Adrenal gland (tissue), 12 donors: ENCODE measurements around the gene SIL1. TPM values are rescaled to one million over a fixed set of nuclear protein-coding genes. Genes with fewer than 3 reads are reported as not detected.
"Not testable (repeated sequence)": the region's sequence is repeated elsewhere in the genome, so short reads cannot be mapped to it uniquely, and the experiment has no call there.

Source experiments
- DNase-seq, 7 donors: peaks; one replicate each; pipeline ENCODE4 v3.0.0-alpha.2; 2019 to 2020
- H3K27ac ChIP-seq, 5 donors: fragments of 200-600 bp; sonication (generic) in 4 of 5; 1 replicate in 3 of 5; 2 replicates in 2 of 5; pipeline versions ENCODE4 v1.5.1 to v1.8.0; 2016 to 2020; ENCODE audit warnings: mild to moderate bottlenecking in 1 of 5
- H3K27me3 ChIP-seq: fragments of 200-600 bp; 2 replicates; pipeline ENCODE4 v1.8.0; 2021
- H3K36me3 ChIP-seq, 2 donors: fragments of 200-600 bp; replicated peaks in 1 of 2; 1 replicate in 1 of 2; 2 replicates in 1 of 2; pipeline versions ENCODE4 v1.5.1 to v1.8.0; 2018 to 2022
- H3K4me1 ChIP-seq, 2 donors: fragments of 200-600 bp; replicated peaks in 1 of 2; 1 replicate in 1 of 2; 2 replicates in 1 of 2; pipeline versions ENCODE4 v1.5.1 to v1.8.0; 2018 to 2021
- H3K4me3 ChIP-seq, 4 donors: fragments of 200-600 bp; sonication (generic) in 3 of 4; one replicate each; pipeline ENCODE4 v1.5.1; 2016 to 2018
- H3K9me3 ChIP-seq, 3 donors: fragments of 200-600 bp; sonication (generic) in 1 of 3; replicated peaks in 1 of 3; 1 replicate in 2 of 3; 2 replicates in 1 of 3; pipeline versions ENCODE4 v1.5.1 to v1.8.0; 2016 to 2021
- CTCF ChIP-seq, 6 experiments: fragments of 450-650 bp in 4 of 6; fragments of 200-600 bp in 2 of 6; sonication (generic) in 1 of 6; IDR thresholded peaks; 1 replicate in 5 of 6; 2 replicates in 1 of 6; pipeline versions ENCODE4 v1.5.1 to v1.8.0; 2016 to 2021; ENCODE audit warnings: antibody characterized with exemption in 6 of 6, mild to moderate bottlenecking in 2 of 6, moderate library complexity in 1 of 6
- POLR2A ChIP-seq, 2 donors: fragments of 450-650 bp; IDR thresholded peaks; one replicate each; pipeline ENCODE4 v1.6.1; 2017; ENCODE audit warnings: antibody characterized with exemption in 2 of 2, mild to moderate bottlenecking in 2 of 2, moderate library complexity in 1 of 2
- WGBS, 4 donors: extraction: QIAGEN DNeasy Blood & Tissue Kit in 2 of 4; methylation state at CpG; one replicate each; pipeline versions ENCODE4 v1.1.5 to v1.1.7; 2013 to 2017; 5-methylcytosine and 5-hydroxymethylcytosine counted together
- intact Hi-C, 2 donors: fragments of 100-400 bp; cut with DNase I; formaldehyde crosslinking; loops; one replicate each; pipeline versions ENCODE4 v1.14.1 to v1.15.0; 2022 to 2023
- polyA plus RNA-seq, 3 donors: library from polyadenylated mRNA; stranded (reverse); fragments of 200-250 nt in 2 of 3; fragments of 350-450 nt in 1 of 3; fragmentation: Illumina TruSeq in 1 of 3; extraction: RNeasy Lipid Tissue Mini Kit (QIAGEN cat#74804) in 1 of 3; gene quantifications; one replicate each; pipeline ENCODE4 v1.2.3, GENCODE V29; 2013 to 2014
- total RNA-seq, 9 donors: library from RNA; depleted of rRNA in 4 of 9; stranded (reverse); fragments of >200 nt in 4 of 9; fragments of 120-200 nt in 1 of 9; fragmentation: NEBNext Ultra II Directional in 1 of 9; extraction: Animal tissue kit (Norgen Biotek cat#: 25700) in 1 of 9; gene quantifications; one replicate each; pipeline versions ENCODE4 v1.1.0 to v1.2.4, GENCODE V29; 2013 to 2023
- donor health status: healthy with polysubstance abuse.
- donor health status: Bipolar disorder and iron deficiency.
- donor health status: DM: yes; HTN: yes; CAD: no.
- donor health status: DM: no; HTN: no; CAD: no.
- donor health status: DM: no; HTN: no; CAD: no.
- donor health status: DM: yes; HTN: yes; CAD: no.

SIL1 gene
- total and polyA plus RNA-seq, 12 donors: 81.9 to 313 (median 142) TPM

GRCh38 chr5:138926257-138926656, 271.9 kb downstream of the SIL1 start:
- no peak for DNase-seq
- H3K9me3 ChIP-seq: no peaks in the 10 kb centered on the region
- peaks cover 0 to 55% of the 10 kb centered on the region in 2 donors for H3K36me3 ChIP-seq
- intact Hi-C loops: loop anchor here in 1 of 2 donors (10.0 kb wide), 1 partner anchor 281 kb away; no protein-coding TSS in a partner anchor
- no peak for TF ChIP-seq CTCF (IDR thresholded peaks at IDR 0.05)
- no peak for TF ChIP-seq POLR2A (IDR thresholded peaks at IDR 0.05)
- H3K4me1 ChIP-seq: peaks cover 11 to 14% of the 10 kb centered on the region in 2 donors
- no peak overlapping the region for H3K4me3 ChIP-seq
- no peak overlapping the region for H3K27ac ChIP-seq
- WGBS, 4 donors: 94 to 97% (median 96%) methylated on average over 9 to 11 of the region's 11 CpGs
- H3K27me3 ChIP-seq: no peaks in the 10 kb centered on the region

- Histone ChIP-seq H3K4me3 (no peak overlapping the region), H3K4me1 (peaks cover 11 to 14% of the 10 kb centered on the region in 2 donors), H3K27ac (no peak overlapping the region), H3K27me3 (no peaks in the 10 kb centered on the region), H3K9me3 (no peaks in the 10 kb centered on the region), H3K36me3 (peaks cover 0 to 44% of the 10 kb centered on the region in 2 donors)
- no peak for TF ChIP-seq CTCF (IDR thresholded peaks at IDR 0.05)
- no peak for TF ChIP-seq POLR2A (IDR thresholded peaks at IDR 0.05)
- 87 to 93% (median 91%) methylated on average over 12 of the region's 12 CpGs for WGBS, 4 donors
- intact Hi-C loops: loop anchor here in 1 of 2 donors (10.0 kb wide), 1 partner anchor 280 kb away; no protein-coding TSS in a partner anchor
- no peak for DNase-seq
These were observed 273.0 kb downstream of the SIL1 start for GRCh38 chr5:138925090-138925635.

GRCh38 chr5:138922494-138922893, 275.7 kb downstream of the SIL1 start:
- Histone ChIP-seq H3K27ac (no peak overlapping the region), H3K9me3 (no peaks in the 10 kb centered on the region), H3K36me3 (peaks cover 0 to 31% of the 10 kb centered on the region in 2 donors), H3K4me3 (no peak overlapping the region), H3K4me1 (peaks cover under 1 to 17% of the 10 kb centered on the region in 2 donors), H3K27me3 (no peaks in the 10 kb centered on the region)
- no peak for TF ChIP-seq CTCF (IDR thresholded peaks at IDR 0.05)
- TF ChIP-seq POLR2A (IDR thresholded peaks at IDR 0.05): no peak
- intact Hi-C loops: loop anchor here in 1 of 2 donors (10.0 kb wide), 1 partner anchor 278 kb away; no protein-coding TSS in a partner anchor
- no peak for DNase-seq
- WGBS, 4 donors: 91 to 100% (median 99%) methylated on average over 2 of the region's 2 CpGs

- not testable (repeated sequence) for H3K4me3 ChIP-seq, H3K27me3 ChIP-seq, H3K9me3 ChIP-seq, H3K27ac ChIP-seq
- intact Hi-C loops: loop anchor here in 1 of 2 donors (10.0 kb wide), 1 partner anchor 277 kb away; no protein-coding TSS in a partner anchor
- Histone ChIP-seq H3K4me1 (peaks cover 0 to 16% of the 10 kb centered on the region in 2 donors), H3K36me3 (peaks cover 0 to 23% of the 10 kb centered on the region in 2 donors)
- WGBS, 4 donors: 79 to 87% (median 82%) methylated on average over 2 of the region's 2 CpGs
- DNase-seq: peak in 1 of 7 donors; percentile 13
These were observed 276.8 kb downstream of the SIL1 start for GRCh38 chr5:138921362-138921761.

- WGBS, 4 donors: 84 to 99% (median 96%) methylated on average over 8 of the region's 8 CpGs
- Histone ChIP-seq H3K36me3 (peaks cover 0 to 11% of the 10 kb centered on the region in 2 donors), H3K27me3 (no peaks in the 10 kb centered on the region), H3K9me3 (no peaks in the 10 kb centered on the region), H3K4me3 (no peak overlapping the region), H3K27ac (no peak overlapping the region), H3K4me1 (peaks cover 0 to 16% of the 10 kb centered on the region in 2 donors)
- no peak for TF ChIP-seq POLR2A (IDR thresholded peaks at IDR 0.05)
- DNase-seq: peak in 1 of 7 donors; percentile 12
- intact Hi-C loops: loop anchor here in 1 of 2 donors (10.0 kb wide), 1 partner anchor 275 kb away; no protein-coding TSS in a partner anchor
These were observed 278.0 kb downstream of the SIL1 start for GRCh38 chr5:138920181-138920580.
